ENCODE measurements around the gene HAL. TPM values are rescaled to one million over a fixed set of nuclear protein-coding genes. Genes with fewer than 3 reads are reported as not detected.

Gene HAL
- total and polyA plus RNA-seq, 2 of the 8 experiments (the other 6 are each of a cell fraction or from before 2014, with no cell fraction given), result 0.12 to 0.17 TPM

- H4K8ac ChIP-seq (ENCODE audit: extremely low read depth, insufficient read depth, low read length), result no peak overlapping the region
- H3K14ac ChIP-seq (ENCODE audit: insufficient read length), result no peak overlapping the region
- peaks cover 0 to 8% (median 4%) of the 10 kb centered on the region in 4 experiments; a peak in 5 of 7 replicates for H3K4me1 ChIP-seq (replicated peaks in 1 of 4; ENCODE audit: control insufficient read depth in 3 of 4, insufficient read depth in 4 of 4, low read length in 3 of 4)
- FAIRE-seq (no peak), DNase-seq (ENCODE audit: low read depth in 1 of 2, low spot score in 2 of 2) (no peak)
- 82% methylated on average over 7 of the region's 7 CpGs; no CpG with 5 or more reads in 1 of the 2 experiments for WGBS, 2 experiments (ENCODE audit: extremely low coverage in 1 of 2, insufficient coverage in 1 of 2, insufficient read length in 1 of 2, insufficient replicate concordance in 2 of 2, low coverage in 1 of 2, low lambda C conversion rate in 2 of 2, missing lambda C conversion rate in 1 of 2)
- no peak overlapping the region for H3K9ac ChIP-seq (replicated peaks in 1 of 4; ENCODE audit: extremely low read depth in 1 of 4, low read depth in 3 of 4, low read length in 3 of 4)
- ChIA-PET POLR2A (ENCODE audit: partially characterized antibody) (interaction anchor here (1.4 kb wide), 2 partner anchors 8 to 129 kb away, joined by 3 to 4 read pairs; no protein-coding TSS in a partner anchor), CTCF (ENCODE audit: partially characterized antibody) (interaction anchor here (0.7 to 4.7 kb wide), 7 partner anchors 9 to 339 kb away, joined by 3 to 53 read pairs (median 4); no protein-coding TSS in a partner anchor)
- H4K91ac ChIP-seq (replicated peaks; ENCODE audit: insufficient read length, low read length), result no peak overlapping the region
- no peaks in the 10 kb centered on the region for H3K23me2 ChIP-seq (ENCODE audit: low read depth, low read length)
- H3K18ac ChIP-seq (ENCODE audit: extremely low read depth, low read length), result no peak overlapping the region
- no peak overlapping the region for H4K5ac ChIP-seq (ENCODE audit: insufficient read length, low read depth, low read length)
- H4K20me1 ChIP-seq (replicated peaks in 1 of 2; ENCODE audit: control insufficient read depth in 1 of 2, insufficient read depth in 2 of 2, low read length in 2 of 2), result no peaks in the 10 kb centered on the region
- H3K36me3 ChIP-seq (ENCODE audit: control insufficient read depth in 2 of 4, insufficient read depth in 4 of 4, low read length in 3 of 4), result no peaks in the 10 kb centered on the region
- no peaks in the 10 kb centered on the region; a peak in 1 of 4 replicates for H3K9me3 ChIP-seq (ENCODE audit: insufficient read depth in 2 of 2, low read depth in 1 of 2, low read length in 1 of 2)
- H2AK5ac ChIP-seq (ENCODE audit: low read depth, low read length), result no peak overlapping the region
- no peak overlapping the region for H3K27ac ChIP-seq (ENCODE audit: low read depth, low read length)
- no peak overlapping the region for H3K56ac ChIP-seq (replicated peaks; ENCODE audit: insufficient read length, low read depth, low read length)
- H3K79me2 ChIP-seq (ENCODE audit: control insufficient read depth in 1 of 2, insufficient read depth in 2 of 2, low read length in 2 of 2), result no peaks in the 10 kb centered on the region
- no peak overlapping the region for H2BK20ac ChIP-seq (ENCODE audit: low read length)
- H2BK15ac ChIP-seq (ENCODE audit: low read length), result no peak overlapping the region
- H3K4me3 ChIP-seq (ENCODE audit: extremely low read depth in 1 of 4, insufficient read depth in 2 of 4, low read depth in 3 of 4, low read length in 4 of 4), result no peak overlapping the region
- H3K79me1 ChIP-seq (ENCODE audit: low read depth, low read length), result no peaks in the 10 kb centered on the region
- no peak overlapping the region for H3K23ac ChIP-seq (ENCODE audit: insufficient read length)
- no peak overlapping the region for H2AFZ ChIP-seq (ENCODE audit: low read length)
- no peak overlapping the region for H2BK120ac ChIP-seq (replicated peaks; ENCODE audit: low read depth, low read length)
- no peaks in the 10 kb centered on the region for H3K27me3 ChIP-seq (replicated peaks in 1 of 4; ENCODE audit: control insufficient read depth in 3 of 4, extremely low read depth in 1 of 4, insufficient read depth in 3 of 4, low read length in 3 of 4)
- no peak overlapping the region for H2BK5ac ChIP-seq (ENCODE audit: low read depth, low read length)
- no peak overlapping the region for H3K4ac ChIP-seq (replicated peaks; ENCODE audit: insufficient read length, low read depth, low read length)
- H3K4me2 ChIP-seq (ENCODE audit: insufficient read depth in 1 of 2, low read depth in 2 of 2, low read length in 2 of 2), result no peak overlapping the region
- H2BK12ac ChIP-seq (ENCODE audit: low read depth, low read length), result no peak overlapping the region
- TF ChIP-seq MAFK (IDR thresholded peaks at IDR 0.05; ENCODE audit: low read depth, low read length) (no peak), RAD21 (IDR thresholded peaks at IDR 0.05 in 1 of 2, conservative IDR thresholded peaks at IDR 0.05 in 1 of 2; ENCODE audit: low read depth in 2 of 2, low read length in 2 of 2) (no peak), KDM5A (IDR thresholded peaks at IDR 0.05; ENCODE audit: low read length) (no peak), NANOG (IDR thresholded peaks at IDR 0.05; ENCODE audit: insufficient read depth, low read depth, low read length, poor library complexity, severe bottlenecking) (no peak), EZH2 (IDR thresholded peaks at IDR 0.05; ENCODE audit: low read depth, low read length, severe bottlenecking) (no peak), NRF1 (IDR thresholded peaks at IDR 0.05; ENCODE audit: low read depth, low read length) (no peak), GTF2F1 (IDR thresholded peaks at IDR 0.05; ENCODE audit: borderline replicate concordance, low read depth, low read length) (no peak), MAX (IDR thresholded peaks at IDR 0.05) (no peak)
These were observed 6.0 kb downstream of the HAL start for GRCh38 chr12:95990136-95990535.
